ENCODE data around the gene PIGX.

The PIGX gene

GRCh38 chr3:196726788-196727675 lies 14.9 kb downstream of the PIGX start:
- DNase-seq (ENCODE audit: low read depth), result no peak
- no peak for TF ChIP-seq CTCF (conservative IDR thresholded peaks at IDR 0.05; ENCODE audit: low read depth, low read length)
- no peak overlapping the region for H3K4me3 ChIP-seq (ENCODE audit: low read length)

- no peak overlapping the region for H3K4me3 ChIP-seq (ENCODE audit: low read length)
- no peak for DNase-seq (ENCODE audit: low read depth)
- TF ChIP-seq CTCF (conservative IDR thresholded peaks at IDR 0.05; ENCODE audit: low read depth, low read length), result no peak
Observed at GRCh38 chr3:196735751-196736150, 23.6 kb downstream of the PIGX start.

- DNase-seq (ENCODE audit: low read depth), result no peak
- no peak overlapping the region for H3K4me3 ChIP-seq (ENCODE audit: low read length)
- TF ChIP-seq CTCF (conservative IDR thresholded peaks at IDR 0.05; ENCODE audit: low read depth, low read length), result no peak
Observed at GRCh38 chr3:196736670-196737374, 24.6 kb downstream of the PIGX start.

GRCh38 chr3:196737655-196738054 lies 25.5 kb downstream of the PIGX start:
- H3K4me3 ChIP-seq (ENCODE audit: low read length), result no peak overlapping the region
- no peak for DNase-seq (ENCODE audit: low read depth)
- TF ChIP-seq CTCF (conservative IDR thresholded peaks at IDR 0.05; ENCODE audit: low read depth, low read length), result no peak

- H3K4me3 ChIP-seq (ENCODE audit: low read length), result peak within 1 kb of the TSS; percentile 82
- no peak for TF ChIP-seq CTCF (conservative IDR thresholded peaks at IDR 0.05; ENCODE audit: low read depth, low read length)
- peak; percentile 39 for DNase-seq (ENCODE audit: low read depth)
Observed at GRCh38 chr3:196739671-196740480, 27.7 kb downstream of the PIGX start, which contains the start of gene PAK2. Gene PAK2 (plus strand): TSS chr3:196739857. CDS start chr3:196782647, 42,790 bp downstream.

GRCh38 chr3:196740481-196741248 lies 28.5 kb downstream of the PIGX start:
- H3K4me3 ChIP-seq (ENCODE audit: low read length), result peak overlapping the region; percentile 82
- peak; percentile 23 for DNase-seq (ENCODE audit: low read depth)
- TF ChIP-seq CTCF (conservative IDR thresholded peaks at IDR 0.05; ENCODE audit: low read depth, low read length), result no peak

All from retinal pigment epithelial cell (primary cell).